ENCODE results near the gene KIF20B. TPM values are rescaled to one million over a fixed set of nuclear protein-coding genes. Genes with fewer than 3 reads are reported as not detected.
"Not testable (repeated sequence)": the region's sequence is repeated elsewhere in the genome, so short reads cannot be mapped to it uniquely, and the experiment has no call there.

KIF20B gene
- total RNA-seq, 1 experiment from 2014 or later = 48.3 TPM

DNA sequence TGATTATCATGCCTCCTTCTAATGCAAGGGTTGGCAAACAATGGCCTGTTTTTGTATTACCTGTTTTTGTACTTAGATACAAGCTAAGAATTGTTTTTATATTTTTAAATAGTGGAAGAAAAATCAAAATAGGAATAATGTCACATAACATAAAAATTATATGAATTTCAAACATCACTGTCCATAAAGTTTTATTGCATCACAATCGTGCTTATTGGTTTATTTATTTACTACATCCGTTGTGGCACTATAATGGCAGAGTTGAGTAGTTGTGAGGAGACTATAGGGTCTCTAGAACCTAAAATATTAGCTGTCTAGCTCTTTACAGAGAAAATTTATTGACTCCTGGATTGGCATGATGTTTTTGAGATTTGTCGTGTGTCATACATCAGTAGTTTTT is 4.1 kb downstream of the KIF20B start:
- no peaks in the 10 kb centered on the region for H3K27me3 ChIP-seq
- peaks cover 23% of the 10 kb centered on the region for H3K36me3 ChIP-seq
- H3K27ac ChIP-seq = no peak overlapping the region
- no peaks in the 10 kb centered on the region for H3K9me3 ChIP-seq (replicated peaks)
- H3K4me1 ChIP-seq = no peaks in the 10 kb centered on the region
- no peak for DNase-seq
- H3K4me3 ChIP-seq = no peak overlapping the region

DNA sequence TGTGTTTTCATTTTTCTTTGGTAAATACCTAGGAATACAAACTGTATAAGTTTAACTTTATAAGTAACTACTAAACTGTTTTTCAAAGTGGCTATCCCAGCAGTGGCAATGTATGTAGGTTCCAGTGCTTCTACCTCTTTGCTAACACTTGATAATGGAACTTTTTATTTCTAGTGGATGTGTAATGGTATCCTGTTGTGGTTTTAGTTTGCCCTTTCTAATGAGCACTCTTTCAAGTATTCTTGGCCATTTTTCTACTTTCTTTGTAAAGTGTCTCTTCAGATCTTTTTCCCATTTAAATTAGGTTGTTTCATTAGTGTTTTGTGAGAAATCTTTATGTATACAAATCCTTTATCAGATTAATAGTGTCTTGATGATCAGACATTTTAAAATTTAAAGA is 4.6 kb downstream of the KIF20B start:
- Histone ChIP-seq H3K4me3 (no peak overlapping the region), H3K27me3 (no peaks in the 10 kb centered on the region), H3K4me1 (no peaks in the 10 kb centered on the region), H3K36me3 (peaks cover 28% of the 10 kb centered on the region), H3K9me3 (replicated peaks) (no peaks in the 10 kb centered on the region), H3K27ac (no peak overlapping the region)
- no peak for DNase-seq

DNA sequence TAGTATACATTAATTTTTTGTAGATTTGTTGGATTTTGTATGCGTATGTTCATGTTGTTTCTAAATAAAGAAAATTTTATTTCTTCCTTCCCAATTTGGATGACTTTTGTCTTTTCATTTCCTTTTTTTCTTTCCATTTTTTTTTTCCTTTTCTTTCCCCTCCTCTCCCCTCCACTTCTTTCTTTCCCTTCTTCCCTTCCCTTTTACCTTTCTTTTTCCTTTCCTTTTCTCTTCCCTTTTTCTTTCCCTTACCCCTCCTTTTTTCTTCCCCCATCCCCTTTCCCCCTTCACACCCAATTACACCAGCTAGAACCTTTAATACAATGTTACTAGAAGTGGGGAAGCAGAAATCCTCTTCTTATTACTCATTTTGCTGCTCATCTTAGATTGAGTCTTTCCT is 6.0 kb downstream of the KIF20B start:
- Histone ChIP-seq H3K4me3 (no peak overlapping the region), H3K9me3 (replicated peaks) (no peaks in the 10 kb centered on the region), H3K36me3 (peaks cover 36% of the 10 kb centered on the region), H3K27me3 (no peaks in the 10 kb centered on the region), H3K27ac (no peak overlapping the region), H3K4me1 (no peaks in the 10 kb centered on the region)
- DNase-seq = no peak

DNA sequence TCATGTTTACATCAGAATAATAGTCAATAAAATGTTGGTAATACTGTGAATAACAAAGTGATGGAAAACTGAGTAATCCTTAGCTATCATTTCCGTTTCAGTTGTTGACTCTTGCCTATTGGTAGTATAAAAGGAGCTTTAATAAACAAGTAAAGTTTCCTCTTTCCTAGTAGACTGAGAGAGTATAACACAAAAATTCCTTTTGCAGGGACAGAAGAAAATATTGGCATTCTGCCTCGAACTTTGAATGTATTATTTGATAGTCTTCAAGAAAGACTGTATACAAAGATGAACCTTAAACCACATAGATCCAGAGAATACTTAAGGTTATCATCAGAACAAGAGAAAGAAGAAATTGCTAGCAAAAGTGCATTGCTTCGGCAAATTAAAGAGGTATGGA is 9.4 kb downstream of the KIF20B start:
- no peak overlapping the region for H3K27ac ChIP-seq
- H3K36me3 ChIP-seq = peaks cover 39% of the 10 kb centered on the region
- DNase-seq = no peak
- H3K27me3 ChIP-seq = no peaks in the 10 kb centered on the region
- no peaks in the 10 kb centered on the region for H3K4me1 ChIP-seq
- no peak overlapping the region for H3K4me3 ChIP-seq
- H3K9me3 ChIP-seq (replicated peaks) = no peaks in the 10 kb centered on the region

DNA sequence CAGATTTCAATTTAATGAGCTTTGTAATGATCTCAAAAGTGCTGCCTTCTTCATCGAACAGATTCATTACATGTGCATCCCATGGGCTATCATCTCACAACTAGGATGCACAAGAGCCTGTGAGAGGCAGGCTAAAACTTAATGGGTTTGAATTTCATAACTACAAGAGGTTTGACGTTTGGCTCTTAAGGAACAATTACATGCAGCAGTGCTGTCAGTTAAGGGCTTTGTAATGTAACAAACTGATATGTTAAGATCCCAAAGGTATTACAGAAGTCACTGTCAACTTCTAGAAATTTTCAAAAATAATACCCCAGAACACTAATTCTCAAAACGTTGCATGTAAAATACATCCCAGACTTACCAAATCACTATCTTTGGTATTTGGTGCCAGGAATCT is 33.2 kb downstream of the KIF20B start:
- H3K27ac ChIP-seq = no peak overlapping the region
- H3K4me3 ChIP-seq = no peak overlapping the region
- no peak for DNase-seq
- H3K27me3 ChIP-seq = no peaks in the 10 kb centered on the region
- H3K4me1 ChIP-seq = no peaks in the 10 kb centered on the region
- H3K36me3 ChIP-seq = peaks cover 56% of the 10 kb centered on the region
- H3K9me3 ChIP-seq (replicated peaks) = no peaks in the 10 kb centered on the region

DNA sequence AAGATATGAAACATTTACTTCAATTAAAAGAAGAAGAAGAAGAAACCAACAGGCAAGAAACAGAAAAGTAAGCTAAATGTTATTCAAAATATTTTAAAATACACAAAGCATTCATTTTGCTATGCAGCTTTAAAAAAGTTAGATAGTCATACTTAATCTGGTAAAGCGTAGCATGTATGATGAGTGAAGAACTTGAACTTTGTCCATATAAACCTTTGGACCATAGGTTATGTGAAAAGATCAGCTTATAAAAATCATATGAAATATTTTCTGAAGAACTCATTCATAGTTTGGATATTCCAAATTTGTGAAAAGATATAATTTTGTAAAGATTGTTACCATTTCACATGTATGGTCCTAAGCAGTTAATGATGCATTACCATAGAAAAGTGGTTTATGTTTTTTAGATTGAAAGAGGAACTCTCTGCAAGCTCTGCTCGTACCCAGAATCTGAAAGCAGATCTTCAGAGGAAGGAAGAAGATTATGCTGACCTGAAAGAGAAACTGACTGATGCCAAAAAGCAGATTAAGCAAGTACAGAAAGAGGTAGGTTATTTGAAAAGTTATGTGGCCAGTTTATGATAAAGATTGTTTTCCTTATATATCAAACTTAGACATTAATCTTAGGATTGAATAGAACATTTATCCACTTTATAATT is 37.3 kb downstream of the KIF20B start:
- Histone ChIP-seq H3K4me3 (no peak overlapping the region), H3K9me3 (replicated peaks) (no peaks in the 10 kb centered on the region), H3K27me3 (no peaks in the 10 kb centered on the region), H3K36me3 (peaks cover 39% of the 10 kb centered on the region), H3K27ac (no peak overlapping the region), H3K4me1 (no peaks in the 10 kb centered on the region)
- no peak for DNase-seq

DNA sequence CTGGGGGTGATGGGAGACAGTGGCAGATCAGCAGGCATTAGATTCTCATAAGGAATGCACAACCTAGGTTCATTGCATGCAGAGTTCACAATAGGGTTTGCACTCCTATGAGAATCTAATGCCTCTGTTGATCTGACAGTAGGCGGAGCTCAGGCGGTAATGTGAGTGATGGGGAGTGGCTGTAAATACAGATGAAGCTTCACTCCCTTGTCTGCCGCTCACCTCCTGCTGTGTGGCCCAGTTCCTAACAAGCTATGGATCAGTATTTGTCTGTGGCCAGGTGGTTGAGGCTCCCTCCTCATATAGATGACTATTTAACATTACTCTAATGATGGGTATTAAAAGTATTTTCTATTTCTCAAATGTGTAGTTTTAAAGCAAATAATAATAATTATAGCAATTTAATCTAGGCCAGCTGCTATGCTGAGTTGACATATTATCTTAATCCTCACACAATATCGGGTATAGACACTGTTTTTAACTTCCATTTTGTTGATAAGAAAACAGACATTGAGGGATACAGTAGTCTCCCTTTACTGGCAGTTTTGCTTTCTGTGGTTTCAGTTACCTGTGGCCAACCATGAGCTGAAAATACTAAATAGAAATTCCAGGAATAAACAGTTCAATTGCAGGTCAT is 39.9 kb downstream of the KIF20B start:
- Histone ChIP-seq H3K9me3 (replicated peaks) (no peaks in the 10 kb centered on the region), H3K4me1 (no peaks in the 10 kb centered on the region), H3K27me3 (no peaks in the 10 kb centered on the region), H3K36me3 (peaks cover 43% of the 10 kb centered on the region), H3K27ac (no peak overlapping the region), H3K4me3 (no peak overlapping the region)
- no peak for DNase-seq

DNA sequence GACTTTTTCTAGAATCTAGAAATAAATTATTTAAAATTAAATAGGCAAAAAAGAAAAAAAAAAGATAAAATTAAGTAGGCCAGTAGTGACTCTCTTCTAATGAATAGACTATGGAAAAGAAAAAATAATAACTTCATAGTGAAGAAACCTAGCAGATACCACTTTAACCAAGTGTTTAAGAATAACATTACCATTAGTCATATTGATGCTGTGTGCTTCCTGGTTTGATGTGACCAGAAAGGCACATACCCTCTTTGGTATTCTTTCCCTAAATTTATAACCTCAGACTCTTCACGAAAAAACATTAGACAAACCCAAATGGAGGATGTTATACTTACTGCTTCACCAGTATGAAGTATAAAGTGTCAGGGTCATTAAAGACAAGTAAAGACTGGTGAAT is 42.6 kb downstream of the KIF20B start:
- no peaks in the 10 kb centered on the region for H3K27me3 ChIP-seq
- H3K4me3 ChIP-seq = no peak overlapping the region
- no peaks in the 10 kb centered on the region for H3K4me1 ChIP-seq
- H3K9me3 ChIP-seq (replicated peaks) = no peaks in the 10 kb centered on the region
- H3K27ac ChIP-seq = no peak overlapping the region
- no peak for DNase-seq
- H3K36me3 ChIP-seq = peaks cover 30% of the 10 kb centered on the region

DNA sequence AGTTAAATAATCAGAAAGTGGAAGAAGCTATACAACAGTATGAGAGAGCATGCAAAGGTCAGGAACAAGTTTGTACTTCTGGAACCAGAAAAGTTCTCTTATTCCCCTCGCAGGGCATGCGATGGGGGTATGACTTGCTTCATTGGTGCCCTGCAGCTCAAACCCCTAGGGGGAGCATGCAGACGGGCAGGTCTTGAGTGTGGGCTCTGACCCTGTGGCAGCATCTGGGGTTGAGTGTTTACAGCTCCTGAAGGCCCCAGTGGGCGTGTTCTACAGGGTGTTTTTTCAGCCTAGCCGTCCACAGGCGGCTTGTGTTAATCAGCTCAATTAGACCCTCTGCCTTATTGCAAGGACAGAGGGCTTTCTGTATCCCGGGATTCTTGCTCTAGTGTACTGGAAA is 44.5 kb downstream of the KIF20B start:
- Histone ChIP-seq H3K4me3 (no peak overlapping the region), H3K4me1 (no peaks in the 10 kb centered on the region), H3K9me3 (replicated peaks) (no peaks in the 10 kb centered on the region), H3K27me3 (no peaks in the 10 kb centered on the region), H3K36me3 (peaks cover 24% of the 10 kb centered on the region), H3K27ac (no peak overlapping the region)
- DNase-seq = no peak

DNA sequence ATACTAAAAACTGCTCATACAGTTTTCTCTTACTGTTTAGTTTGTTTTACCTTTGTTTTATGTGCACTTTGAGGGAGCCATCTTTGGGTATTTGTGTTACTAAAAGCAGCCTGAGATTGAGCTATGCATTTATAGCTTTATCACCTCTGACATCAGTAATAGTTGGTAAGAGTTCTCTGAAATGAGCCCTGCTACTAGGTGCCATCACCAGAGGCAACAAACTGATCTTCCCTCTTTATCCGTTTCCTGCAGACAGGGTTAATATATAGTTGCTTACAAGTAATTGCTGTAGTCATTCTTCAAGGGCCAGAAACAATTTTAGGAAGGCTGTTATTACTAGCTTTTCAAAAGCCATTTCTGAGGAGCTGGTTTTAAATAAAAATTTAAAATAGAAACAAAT is 49.1 kb downstream of the KIF20B start:
- H3K36me3 ChIP-seq = peaks cover 43% of the 10 kb centered on the region
- H3K4me1 ChIP-seq = no peaks in the 10 kb centered on the region
- no peaks in the 10 kb centered on the region for H3K27me3 ChIP-seq
- H3K4me3 ChIP-seq = no peak overlapping the region
- no peaks in the 10 kb centered on the region for H3K9me3 ChIP-seq (replicated peaks)
- DNase-seq = no peak
- no peak overlapping the region for H3K27ac ChIP-seq

DNA sequence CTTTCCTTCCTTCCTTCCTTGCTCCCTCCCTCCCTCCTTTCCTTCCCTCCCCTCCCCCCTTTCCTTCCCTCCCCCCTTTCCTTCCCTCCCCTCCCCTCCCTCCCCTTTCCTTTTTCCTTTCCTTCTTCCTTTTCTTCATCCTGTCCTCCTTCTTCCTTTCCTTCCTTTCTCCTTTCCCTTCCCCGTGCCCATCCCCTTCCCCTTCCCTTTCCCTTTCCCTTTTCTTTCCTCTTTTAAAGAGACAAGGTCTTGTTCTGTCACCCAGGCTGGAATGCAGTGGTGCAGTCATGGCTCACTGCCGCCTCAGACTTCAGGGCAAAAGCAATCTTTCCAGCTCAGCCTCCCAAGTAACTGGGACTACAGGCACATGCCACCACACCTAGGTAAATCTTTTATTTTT is 54.0 kb downstream of the KIF20B start:
- H3K4me3 ChIP-seq = no peak overlapping the region

DNA sequence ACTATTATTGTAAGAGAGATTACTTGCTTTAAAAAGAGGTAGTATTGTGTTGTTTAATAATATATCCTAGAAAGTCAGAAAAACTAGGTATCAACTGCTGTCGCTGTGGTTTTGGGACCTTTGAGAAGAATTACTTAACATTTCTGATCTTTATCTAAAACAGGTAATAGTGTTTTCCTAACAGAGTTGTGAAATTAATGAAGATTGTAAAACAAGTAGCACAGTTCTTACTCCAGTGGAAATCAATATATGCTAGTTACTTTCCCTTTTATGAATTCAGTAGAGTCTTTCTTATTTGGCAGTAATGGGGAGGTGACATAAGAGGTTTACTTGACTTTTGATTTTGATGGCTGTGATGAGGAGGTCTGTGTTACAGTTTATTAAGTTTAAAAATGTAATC is 58.1 kb downstream of the KIF20B start:
- no peak overlapping the region for H3K27ac ChIP-seq
- H3K36me3 ChIP-seq = peaks cover 64% of the 10 kb centered on the region
- H3K4me1 ChIP-seq = no peaks in the 10 kb centered on the region
- no peaks in the 10 kb centered on the region for H3K27me3 ChIP-seq
- no peak for DNase-seq
- H3K9me3 ChIP-seq (replicated peaks) = no peaks in the 10 kb centered on the region
- H3K4me3 ChIP-seq = no peak overlapping the region

More for the DNA sequence above, 54.0 kb downstream of the KIF20B start:
- no peak overlapping the region for H3K27ac ChIP-seq
- H3K36me3 ChIP-seq = peaks cover 55% of the 10 kb centered on the region
- no peak for DNase-seq
- H3K4me1 ChIP-seq = no peaks in the 10 kb centered on the region
- H3K9me3 ChIP-seq (replicated peaks) = no peaks in the 10 kb centered on the region
- no peaks in the 10 kb centered on the region for H3K27me3 ChIP-seq

DNA sequence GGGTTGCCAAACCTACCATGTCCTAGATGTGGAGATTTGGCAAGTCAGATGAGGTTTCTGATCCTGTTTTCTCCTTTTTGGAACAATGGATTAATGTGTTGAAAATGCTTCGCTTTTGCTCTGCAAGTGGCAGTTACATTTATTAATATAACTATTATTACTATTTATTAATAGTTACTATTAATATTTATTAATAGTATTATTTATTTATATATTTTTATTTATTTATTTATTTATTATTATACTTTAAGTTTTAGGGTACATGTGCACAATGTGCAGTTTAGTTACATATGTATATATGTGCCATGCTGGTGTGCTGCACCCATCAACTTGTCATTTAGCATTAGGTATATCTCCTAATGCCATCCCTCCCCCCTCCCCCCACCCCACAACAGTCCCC is 62.3 kb downstream of the KIF20B start:
- not testable (repeated sequence) for DNase-seq; H3K4me1 ChIP-seq; H3K27me3 ChIP-seq; H3K4me3 ChIP-seq; H3K27ac ChIP-seq; H3K9me3 ChIP-seq (replicated peaks)
- H3K36me3 ChIP-seq = peaks cover 63% of the 10 kb centered on the region

DNA sequence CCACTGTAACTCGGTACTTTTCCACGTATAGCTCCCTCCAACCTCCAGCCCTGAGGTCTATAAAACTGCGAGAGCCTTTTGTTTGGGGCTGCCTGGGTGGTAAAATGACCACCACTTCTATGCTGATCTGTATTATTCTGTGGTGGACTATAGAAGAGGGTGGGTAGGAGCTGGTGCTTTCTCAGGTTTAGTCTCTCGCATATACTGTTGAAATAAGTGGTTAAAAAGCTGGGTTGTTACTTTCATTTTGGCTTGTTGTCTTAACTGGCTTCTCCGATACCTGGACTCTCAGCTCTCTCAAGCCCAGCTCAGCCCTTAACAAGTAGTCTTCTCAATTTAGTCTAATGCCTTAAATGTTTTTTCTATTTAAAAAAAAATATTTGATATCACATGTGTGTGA is 70.3 kb downstream of the KIF20B start:
- Histone ChIP-seq H3K9me3 (replicated peaks) (no peaks in the 10 kb centered on the region), H3K36me3 (peaks cover 48% of the 10 kb centered on the region), H3K4me3 (no peak overlapping the region), H3K27ac (no peak overlapping the region), H3K27me3 (no peaks in the 10 kb centered on the region), H3K4me1 (no peaks in the 10 kb centered on the region)
- DNase-seq = no peak

DNA sequence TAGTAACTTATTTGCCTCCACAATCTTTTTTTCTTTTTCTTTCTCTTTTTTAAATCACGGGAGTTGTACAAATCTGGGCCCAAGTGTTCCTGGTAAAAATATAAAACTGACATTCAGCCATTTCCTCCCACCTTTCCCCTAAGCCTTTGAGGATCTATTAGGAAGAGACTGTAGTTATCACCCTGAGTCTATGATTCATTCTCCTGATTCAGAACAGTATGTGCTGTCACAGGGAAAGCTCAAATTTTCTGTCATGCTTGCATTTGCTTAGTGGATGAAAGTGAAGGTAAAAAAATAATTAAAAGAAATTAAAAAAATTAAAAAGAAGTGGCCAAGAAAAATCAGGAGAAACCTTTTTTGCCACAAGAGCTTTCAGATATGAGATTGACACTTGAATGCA is 71.7 kb downstream of the KIF20B start:
- H3K36me3 ChIP-seq = peaks cover 54% of the 10 kb centered on the region
- DNase-seq = no peak

DNA sequence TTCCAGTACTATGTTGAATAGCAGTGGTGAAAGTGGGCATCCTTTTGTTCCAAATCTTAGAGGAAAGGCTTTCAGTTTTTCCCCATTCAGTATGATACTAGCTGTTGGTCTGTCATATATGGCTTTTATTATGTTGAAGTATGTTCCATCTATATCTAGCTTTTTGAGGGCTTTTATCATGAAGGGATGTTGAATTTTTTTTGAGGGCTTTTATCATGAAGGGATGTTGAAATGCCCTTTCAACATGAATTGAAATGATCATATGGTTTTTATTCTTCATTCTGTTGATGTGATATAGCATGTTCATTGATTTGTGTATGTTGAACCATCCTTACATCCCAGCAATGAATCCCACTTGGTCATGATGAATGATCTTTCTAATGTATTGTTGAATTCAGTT is 75.3 kb downstream of the KIF20B start:
- Histone ChIP-seq H3K4me1 (no peaks in the 10 kb centered on the region), H3K27ac (no peak overlapping the region), H3K36me3 (peaks cover 60% of the 10 kb centered on the region), H3K9me3 (replicated peaks) (no peaks in the 10 kb centered on the region), H3K4me3 (no peak overlapping the region), H3K27me3 (no peaks in the 10 kb centered on the region)
- DNase-seq = no peak

More for the DNA sequence above, 71.7 kb downstream of the KIF20B start:
- Histone ChIP-seq H3K27me3 (no peaks in the 10 kb centered on the region), H3K4me3 (no peak overlapping the region), H3K4me1 (no peaks in the 10 kb centered on the region), H3K9me3 (replicated peaks) (no peaks in the 10 kb centered on the region), H3K27ac (no peak overlapping the region)
